MM.1S (cell line): ENCODE measurements around the gene NAA10.

ENCODE experiments used
- DNase-seq: peaks from one replicate; pipeline ENCODE4 v3.0.0-alpha.2; 2015
- H2AFZ ChIP-seq: fragments of 300-600 bp; sonication (generic); 2 replicates; pipeline ENCODE4 v1.6.0; 2016; ENCODE audit warnings: antibody characterized with exemption, low read length
- H3F3A ChIP-seq: fragments of 300-600 bp; sonication (generic); 2 replicates; pipeline ENCODE4 v1.6.1; 2016; ENCODE audit warnings: mild to moderate bottlenecking, antibody characterized with exemption, low read length, moderate library complexity, mixed read lengths; ENCODE audit not compliant: insufficient read depth
- H3K27ac ChIP-seq: fragments of 300-600 bp; sonication (generic); 2 replicates; pipeline ENCODE4 v1.5.1; 2016; ENCODE audit warnings: mild to moderate bottlenecking, low read length
- H3K27me3 ChIP-seq: fragments of 300-600 bp; sonication (generic); replicated peaks from 2 replicates; pipeline ENCODE4 v1.6.0; 2016; ENCODE audit warnings: low read length; ENCODE audit not compliant: insufficient read depth
- H3K36me3 ChIP-seq: fragments of 300-600 bp; sonication (generic); replicated peaks from 2 replicates; pipeline ENCODE4 v1.6.1; 2016; ENCODE audit warnings: mild to moderate bottlenecking, low read length, mixed read lengths; ENCODE audit not compliant: insufficient read depth
- H3K4me1 ChIP-seq: fragments of 300-600 bp; sonication (generic); 2 replicates; pipeline ENCODE4 v1.6.1; 2016; ENCODE audit warnings: low read length, mixed read lengths
- H3K4me2 ChIP-seq: fragments of 300-600 bp; sonication (generic); 2 replicates; pipeline ENCODE4 v1.6.0; 2016; ENCODE audit warnings: low read depth, low read length
- H3K4me3 ChIP-seq: fragments of 300-600 bp; sonication (generic); 2 replicates; pipeline ENCODE4 v1.5.1; 2016; ENCODE audit warnings: low read length, mixed read lengths
- H3K79me2 ChIP-seq: fragments of 300-600 bp; sonication (generic); 2 replicates; pipeline ENCODE4 v1.6.1; 2016; ENCODE audit warnings: mixed run types, low read length, mixed read lengths
- H3K9ac ChIP-seq: fragments of 300-600 bp; sonication (generic); 2 replicates; pipeline ENCODE4 v1.6.1; 2016; ENCODE audit warnings: low read length, mixed read lengths
- H3K9me2 ChIP-seq: fragments of 300-600 bp; sonication (generic); replicated peaks from 2 replicates; pipeline ENCODE4 v1.6.1; 2016; ENCODE audit warnings: mild to moderate bottlenecking, low read length, mixed read lengths; ENCODE audit not compliant: insufficient read depth
- H3K9me3 ChIP-seq: fragments of 300-600 bp; sonication (generic); replicated peaks from 2 replicates; pipeline ENCODE4 v1.6.1; 2016; ENCODE audit warnings: mild to moderate bottlenecking, low read length, mixed read lengths; ENCODE audit not compliant: insufficient read depth
- H4K20me1 ChIP-seq: fragments of 300-600 bp; sonication (generic); 2 replicates; pipeline ENCODE4 v1.6.1; 2016; ENCODE audit warnings: mild to moderate bottlenecking, low read length, moderate library complexity, mixed read lengths; ENCODE audit not compliant: insufficient read depth
- EZH2 ChIP-seq: fragments of 300-600 bp; sonication (generic); optimal IDR thresholded peaks from 2 replicates; pipeline ENCODE3; 2017; ENCODE audit warnings: low read depth, mild to moderate bottlenecking, antibody characterized with exemption, low read length, mixed read lengths
- EZH2phosphoT487 ChIP-seq: fragments of 300-600 bp; sonication (generic); IDR thresholded peaks from 2 replicates; pipeline ENCODE4 v1.6.1; 2018; ENCODE audit warnings: antibody characterized with exemption, low read length
- TF ChIP-seq, protein P1 (sequence below): fragments of 300-600 bp; sonication (generic); IDR thresholded peaks from 2 replicates; pipeline ENCODE4 v1.5.1; 2016; ENCODE audit warnings: antibody characterized with exemption, low read length, mixed read lengths

Gene NAA10

GRCh38 chrX:153934762-153935325, at the start of gene NAA10:
Gene NAA10 (minus strand): TSS chrX:153935037. CDS start chrX:153934904, 133 bp downstream.
- no peak within 1 kb of the TSS for H2AFZ ChIP-seq

DNA sequence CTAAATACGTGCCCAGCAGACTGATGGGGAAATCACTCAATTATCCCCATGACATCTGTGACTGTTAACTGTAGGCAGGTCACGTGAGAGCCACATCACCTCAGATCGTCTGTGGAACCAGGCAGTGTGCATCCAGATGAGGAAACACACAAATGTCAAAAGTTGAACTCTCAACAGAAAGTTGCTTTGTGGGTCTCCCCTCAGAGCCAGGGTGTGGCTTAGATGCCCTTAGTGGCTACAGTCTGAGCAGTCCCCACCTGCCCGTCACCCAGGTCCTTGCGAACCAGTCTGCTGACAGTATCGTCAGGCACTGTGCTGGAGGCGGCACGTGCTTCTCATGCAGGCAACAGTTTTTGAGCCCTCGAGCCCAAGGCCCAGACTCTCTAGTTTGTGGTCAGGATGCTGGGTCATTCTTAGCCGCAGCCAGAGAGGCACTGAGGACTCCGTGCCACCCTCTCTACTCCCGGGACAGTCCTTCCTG, 48.5 kb upstream of the NAA10 start:
- H3K4me2 ChIP-seq: no peak overlapping the region
- no peaks in the 10 kb centered on the region for H3K79me2 ChIP-seq
- no peak for TF ChIP-seq EZH2phosphoT487
- no peak for TF ChIP-seq EZH2
- TF ChIP-seq, protein P1, sequence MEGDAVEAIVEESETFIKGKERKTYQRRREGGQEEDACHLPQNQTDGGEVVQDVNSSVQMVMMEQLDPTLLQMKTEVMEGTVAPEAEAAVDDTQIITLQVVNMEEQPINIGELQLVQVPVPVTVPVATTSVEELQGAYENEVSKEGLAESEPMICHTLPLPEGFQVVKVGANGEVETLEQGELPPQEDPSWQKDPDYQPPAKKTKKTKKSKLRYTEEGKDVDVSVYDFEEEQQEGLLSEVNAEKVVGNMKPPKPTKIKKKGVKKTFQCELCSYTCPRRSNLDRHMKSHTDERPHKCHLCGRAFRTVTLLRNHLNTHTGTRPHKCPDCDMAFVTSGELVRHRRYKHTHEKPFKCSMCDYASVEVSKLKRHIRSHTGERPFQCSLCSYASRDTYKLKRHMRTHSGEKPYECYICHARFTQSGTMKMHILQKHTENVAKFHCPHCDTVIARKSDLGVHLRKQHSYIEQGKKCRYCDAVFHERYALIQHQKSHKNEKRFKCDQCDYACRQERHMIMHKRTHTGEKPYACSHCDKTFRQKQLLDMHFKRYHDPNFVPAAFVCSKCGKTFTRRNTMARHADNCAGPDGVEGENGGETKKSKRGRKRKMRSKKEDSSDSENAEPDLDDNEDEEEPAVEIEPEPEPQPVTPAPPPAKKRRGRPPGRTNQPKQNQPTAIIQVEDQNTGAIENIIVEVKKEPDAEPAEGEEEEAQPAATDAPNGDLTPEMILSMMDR: no peak
- H3K9ac ChIP-seq: no peak overlapping the region
- no peak overlapping the region for H2AFZ ChIP-seq
- H3K36me3 ChIP-seq: no peaks in the 10 kb centered on the region
- H3K9me2 ChIP-seq: no peaks in the 10 kb centered on the region
- H3K4me1 ChIP-seq: peaks cover 39% of the 10 kb centered on the region
- peaks cover 26% of the 10 kb centered on the region for H3F3A ChIP-seq
- no peak overlapping the region for H3K27ac ChIP-seq
- no peaks in the 10 kb centered on the region for H4K20me1 ChIP-seq
- H3K9me3 ChIP-seq: no peaks in the 10 kb centered on the region
- DNase-seq: no peak
- no peak overlapping the region for H3K4me3 ChIP-seq
- H3K27me3 ChIP-seq: no peaks in the 10 kb centered on the region

More at GRCh38 chrX:153934762-153935325, at the start of gene NAA10:
- Histone ChIP-seq H3K79me2 (peaks cover 41% of the 10 kb centered on the region), H3K9ac (peak within 1 kb of the TSS; percentile 72), H3K4me2 (peak within 1 kb of the TSS; percentile 72), H3K27me3 (no peaks in the 10 kb centered on the region), H3K4me3 (peak within 1 kb of the TSS; percentile 70), H3K9me3 (no peaks in the 10 kb centered on the region), H3K4me1 (no peaks in the 10 kb centered on the region), H3K36me3 (no peaks in the 10 kb centered on the region), H3K9me2 (no peaks in the 10 kb centered on the region), H3F3A (no peaks in the 10 kb centered on the region), H4K20me1 (no peaks in the 10 kb centered on the region), H3K27ac (no peak within 1 kb of the TSS)
- no peak for TF ChIP-seq EZH2phosphoT487
- peak; percentile 83 for DNase-seq

- DNase-seq: peak; percentile 84
- H3K4me3 ChIP-seq: no peak overlapping the region
- peak overlapping the region; percentile 26; the same call in 1 of the 2 replicates for H3K4me2 ChIP-seq
- no peak overlapping the region for H2AFZ ChIP-seq
- TF ChIP-seq EZH2phosphoT487: no peak
- TF ChIP-seq, protein P1: no peak
- no peak for TF ChIP-seq EZH2
- no peaks in the 10 kb centered on the region for H3K36me3 ChIP-seq
- peaks cover 39% of the 10 kb centered on the region for H3K4me1 ChIP-seq
- H3K9me3 ChIP-seq: no peaks in the 10 kb centered on the region
- peaks cover 26% of the 10 kb centered on the region for H3F3A ChIP-seq
- H3K27me3 ChIP-seq: no peaks in the 10 kb centered on the region
- H3K27ac ChIP-seq: peak overlapping the region; percentile 81
- H3K9me2 ChIP-seq: no peaks in the 10 kb centered on the region
- H3K9ac ChIP-seq: no peak overlapping the region
- no peaks in the 10 kb centered on the region for H3K79me2 ChIP-seq
- H4K20me1 ChIP-seq: no peaks in the 10 kb centered on the region
Observed at GRCh38 chrX:153981771-153982533, 47.1 kb upstream of the NAA10 start.
